ENCODE data around the gene GBF1. TPM values are rescaled to one million over a fixed set of nuclear protein-coding genes. Genes with fewer than 3 reads are reported as not detected.

Gene GBF1
- total and polyA plus RNA-seq, 11 donors, result 15.5 to 70.0 (median 48.2) TPM

- H3K27ac ChIP-seq, result no peak overlapping the region
- H3K4me1 ChIP-seq, result peaks cover 4 to 29% (median 18%) of the 10 kb centered on the region in 12 donors
- no peaks in the 10 kb centered on the region for H3K27me3 ChIP-seq
- no peak overlapping the region for H3K4me3 ChIP-seq
- ATAC-seq (no peak), DNase-seq (no peak)
- intact Hi-C loops (cut with DNase I), result loop anchor here in 2 of 10 donors (5.0 kb wide), 2 partner anchors 37 to 52 kb away; no protein-coding TSS in a partner anchor
- no peak for TF ChIP-seq POLR2A (IDR thresholded peaks at IDR 0.05)
- no peak for TF ChIP-seq CTCF (IDR thresholded peaks at IDR 0.05)
- 79 to 93% (median 87%) methylated on average over 6 of the region's 6 CpGs for WGBS, 4 donors
- H3K36me3 ChIP-seq, result peaks cover 0 to 25% (median 13%) of the 10 kb centered on the region in 9 donors
- H3K9me3 ChIP-seq, result no peaks in the 10 kb centered on the region
Observed at GRCh38 chr10:102424916-102425315, 179.6 kb downstream of the GBF1 start.

- Histone ChIP-seq H3K4me1 (peaks cover 2 to 24% (median 14%) of the 10 kb centered on the region in 12 donors), H3K27ac (no peak overlapping the region), H3K36me3 (peaks cover 0 to 25% (median 13%) of the 10 kb centered on the region in 9 donors), H3K27me3 (no peaks in the 10 kb centered on the region), H3K9me3 (no peaks in the 10 kb centered on the region), H3K4me3 (no peak overlapping the region)
- DNase-seq, result no peak
- intact Hi-C loops (cut with DNase I), result no loop called here
- TF ChIP-seq CTCF (IDR thresholded peaks at IDR 0.05), result no peak
- no peak for TF ChIP-seq POLR2A (IDR thresholded peaks at IDR 0.05)
- no peak for ATAC-seq
- WGBS, 4 donors, result 73 to 100% (median 85%) methylated on average over 1 of the region's 1 CpG
Observed at GRCh38 chr10:102425444-102425843, 180.1 kb downstream of the GBF1 start.

GRCh38 chr10:102426803-102427287 is 181.5 kb downstream of the GBF1 start:
- 89 to 97% (median 94%) methylated on average over 7 of the region's 7 CpGs for WGBS, 4 donors
- Histone ChIP-seq H3K9me3 (no peaks in the 10 kb centered on the region), H3K27me3 (no peaks in the 10 kb centered on the region), H3K4me1 (peaks cover 2 to 28% (median 20%) of the 10 kb centered on the region in 12 donors), H3K36me3 (peaks cover 0 to 25% (median 13%) of the 10 kb centered on the region in 9 donors), H3K4me3 (no peak overlapping the region), H3K27ac (no peak overlapping the region)
- intact Hi-C loops (cut with DNase I), result no loop called here
- ATAC-seq, result no peak
- no peak for DNase-seq
- TF ChIP-seq CTCF (IDR thresholded peaks at IDR 0.05), result no peak
- no peak for TF ChIP-seq POLR2A (IDR thresholded peaks at IDR 0.05)

GRCh38 chr10:102429468-102429867 is 184.1 kb downstream of the GBF1 start:
- DNase-seq, result no peak
- 85 to 90% (median 87%) methylated on average over 8 of the region's 8 CpGs for WGBS, 4 donors
- ATAC-seq, result no peak
- Histone ChIP-seq H3K36me3 (peaks cover 0 to 8% (median 0%) of the 10 kb centered on the region in 9 donors), H3K9me3 (no peaks in the 10 kb centered on the region), H3K27me3 (peaks cover 0 to 2% (median 0%) of the 10 kb centered on the region in 9 donors), H3K27ac (no peak overlapping the region), H3K4me3 (no peak overlapping the region), H3K4me1 (peaks cover 0 to 28% (median 10%) of the 10 kb centered on the region in 12 donors)
- TF ChIP-seq CTCF (IDR thresholded peaks at IDR 0.05), result no peak
- TF ChIP-seq POLR2A (IDR thresholded peaks at IDR 0.05), result no peak
- intact Hi-C loops (cut with DNase I), result no loop called here
